Left hindlimb (tissue), 1 donor: ENCODE results near the gene CBARP.
"Not testable (repeated sequence)": the region's sequence is repeated elsewhere in the genome, so short reads cannot be mapped to it uniquely, and the experiment has no call there.

Experiments
- DNase-seq: peaks from one replicate; pipeline ENCODE4 v3.0.0-alpha.2; 2018

Gene CBARP

GRCh38 chr19:1206864-1207450, 30.8 kb downstream of the CBARP start:
- peak; percentile 36 for DNase-seq

- peak; percentile 34 for DNase-seq
Measured at GRCh38 chr19:1206150-1206863, 31.5 kb downstream of the CBARP start.

GRCh38 chr19:1205114-1206099, 32.4 kb downstream of the CBARP start, which contains the start of gene STK11:
TSS of gene STK11 (plus strand) at chr19:1205778. CDS start at chr19:1206914, 1,136 bp downstream.
- peak; percentile 99 for DNase-seq

GRCh38 chr19:1200614-1201013, 37.2 kb downstream of the CBARP start:
- not testable (repeated sequence) for DNase-seq

- DNase-seq = no peak
Measured at GRCh38 chr19:1199531-1199930, 38.3 kb downstream of the CBARP start.

GRCh38 chr19:1189419-1189818, 48.4 kb downstream of the CBARP start:
- DNase-seq = no peak

GRCh38 chr19:1183543-1184172, 54.1 kb downstream of the CBARP start:
- no peak for DNase-seq

- no peak for DNase-seq
Measured at GRCh38 chr19:1182727-1183126, 55.1 kb downstream of the CBARP start.

GRCh38 chr19:1182068-1182467, 55.7 kb downstream of the CBARP start:
- DNase-seq = no peak

- no peak for DNase-seq
Measured at GRCh38 chr19:1181606-1182005, 56.2 kb downstream of the CBARP start.
